PC-9 (cell line): ENCODE measurements around the gene PHACTR3. TPM values are rescaled to one million over a fixed set of nuclear protein-coding genes. Genes with fewer than 3 reads are reported as not detected.
"Not testable (repeated sequence)": the region's sequence is repeated elsewhere in the genome, so short reads cannot be mapped to it uniquely, and the experiment has no call there.

Source experiments
- BruUV-seq: library from RNA; stranded (reverse); fragments of 400-500 nt; replicated peaks from 2 replicates; lab custom pipeline; 2021; lab: Mats Ljungman, UMichigan
- CTCF ChIA-PET: fragments of 300-600 bp; sonication (Branson Sonifier 250); formaldehyde crosslinking; loops from one replicate; lab custom pipeline; 2022; ENCODE audit warnings: antibody characterized with exemption; lab: Charles Lee
- POLR2A ChIA-PET: fragments of 300-600 bp; sonication (Branson Sonifier 250); formaldehyde crosslinking; loops from one replicate; lab custom pipeline; 2022; ENCODE audit warnings: antibody characterized with exemption; ENCODE audit not compliant: unreplicated experiment; lab: Charles Lee
- DNase-seq, 2 experiments: peaks; one replicate each; pipeline versions ENCODE4 v3.0.0 to v3.0.0-alpha.2; 2015 to 2022; ENCODE audit warnings: mixed read lengths in 1 of 2
- H2AFZ ChIP-seq: fragments of 200-600 bp; sonication (generic); 2 replicates; pipeline ENCODE4 v1.8.1; 2017; ENCODE audit warnings: antibody characterized with exemption
- H3F3A ChIP-seq: fragments of 200-600 bp; sonication (generic); 2 replicates; pipeline ENCODE4 v1.8.1; 2017; ENCODE audit warnings: antibody characterized with exemption, mild to moderate bottlenecking, low read depth; ENCODE audit not compliant: insufficient read depth
- H3K27ac ChIP-seq: fragments of 200-600 bp; sonication (generic); 2 replicates; pipeline ENCODE4 v1.6.1; 2016; ENCODE audit warnings: mixed run types
- H3K27me3 ChIP-seq: fragments of 200-600 bp; sonication (generic); 2 replicates; pipeline ENCODE4 v1.6.1; 2016; ENCODE audit warnings: low read depth, mixed run types; ENCODE audit not compliant: insufficient read depth
- H3K36me3 ChIP-seq: fragments of 200-600 bp; sonication (generic); 2 replicates; pipeline ENCODE4 v1.6.1; 2016; ENCODE audit warnings: low read depth, mixed run types
- H3K4me1 ChIP-seq: fragments of 200-600 bp; sonication (generic); replicated peaks from 2 replicates; pipeline ENCODE4 v1.6.1; 2016; ENCODE audit warnings: mixed run types; ENCODE audit not compliant: insufficient read depth
- H3K4me2 ChIP-seq: fragments of 200-600 bp; sonication (generic); 2 replicates; pipeline ENCODE4 v1.6.1; 2017; ENCODE audit warnings: mixed run types
- H3K4me3 ChIP-seq: fragments of 200-600 bp; sonication (generic); 2 replicates; pipeline ENCODE4 v1.6.1; 2016; ENCODE audit warnings: mixed run types
- H3K79me2 ChIP-seq: fragments of 200-600 bp; sonication (generic); 2 replicates; pipeline ENCODE4 v1.6.1; 2017; ENCODE audit warnings: low read depth, mixed run types
- H3K9me2 ChIP-seq: fragments of 200-600 bp; sonication (generic); 2 replicates; pipeline ENCODE4 v1.8.1; 2017; ENCODE audit warnings: mild to moderate bottlenecking; ENCODE audit not compliant: insufficient read depth
- H3K9me3 ChIP-seq: fragments of 200-600 bp; sonication (generic); 2 replicates; pipeline ENCODE4 v1.8.1; 2016; ENCODE audit warnings: low read depth; ENCODE audit not compliant: insufficient read depth
- H4K20me1 ChIP-seq: fragments of 200-600 bp; sonication (generic); 2 replicates; pipeline ENCODE4 v1.8.1; 2017; ENCODE audit not compliant: insufficient read depth
- CTCF ChIP-seq: fragments of 200-600 bp; sonication (generic); conservative IDR thresholded peaks from 2 replicates; pipeline ENCODE4 v1.6.1; 2017; ENCODE audit warnings: mixed run types, antibody characterized with exemption, mild to moderate bottlenecking, moderate library complexity
- EZH2 ChIP-seq: fragments of 200-600 bp; sonication (generic); IDR thresholded peaks from 2 replicates; pipeline ENCODE4 v1.8.0; 2017; ENCODE audit warnings: antibody characterized with exemption, low read depth
- intact Hi-C: fragments of 100-400 bp; cut with micrococcal nuclease; formaldehyde crosslinking; loops from one replicate; pipeline ENCODE4 v1.10.0; 2022; ENCODE audit not compliant: unreplicated experiment
- total RNA-seq: library from RNA; stranded (reverse); gene quantifications from 2 replicates; pipeline ENCODE4 v1.2.3, GENCODE V29; 2021

Gene PHACTR3
- total RNA-seq, 1 experiment from 2014 or later, result 0.41 TPM

GRCh38 chr20:59850018-59850641, 245.8 kb downstream of the PHACTR3 start:
- Histone ChIP-seq H3K36me3 (no peaks in the 10 kb centered on the region), H3K27me3 (no peaks in the 10 kb centered on the region), H3K4me2 (no peak overlapping the region), H3K4me1 (peaks cover 17% of the 10 kb centered on the region), H4K20me1 (no peaks in the 10 kb centered on the region), H2AFZ (no peak overlapping the region), H3K9me3 (no peaks in the 10 kb centered on the region), H3F3A (peaks cover 16% of the 10 kb centered on the region; the same call in 1 of the 2 replicates), H3K27ac (no peak overlapping the region), H3K4me3 (no peak overlapping the region), H3K79me2 (no peaks in the 10 kb centered on the region), H3K9me2 (no peaks in the 10 kb centered on the region)
- intact Hi-C loops, result loop anchor here (1.0 kb wide), 2 partner anchors 67 to 252 kb away; no protein-coding TSS in a partner anchor
- CTCF ChIA-PET, result interaction anchor here (0.6 to 3.5 kb wide), 4 partner anchors 13 to 99 kb away, joined by 3 to 42 read pairs (median 4); no protein-coding TSS in a partner anchor
- no TSS peak for BruUV-seq
- POLR2A ChIA-PET, result interaction anchor here (0.6 kb wide), 1 partner anchor 1170 kb away, joined by 3 read pairs; no protein-coding TSS in a partner anchor
- TF ChIP-seq EZH2 (no peak), CTCF (peak; percentile 92)
- DNase-seq, result no peak

- H3K36me3 ChIP-seq, BruUV-seq, POLR2A ChIA-PET: not testable (repeated sequence)
Observed at GRCh38 chr20:59856526-59856925, 252.2 kb downstream of the PHACTR3 start.

GRCh38 chr20:59856941-59857340, 252.6 kb downstream of the PHACTR3 start:
- H3K9me2 ChIP-seq, H3K4me1 ChIP-seq, BruUV-seq, H3F3A ChIP-seq, H2AFZ ChIP-seq, H3K4me3 ChIP-seq, H3K9me3 ChIP-seq, intact Hi-C loops, H4K20me1 ChIP-seq, H3K36me3 ChIP-seq, H3K27me3 ChIP-seq, H3K4me2 ChIP-seq, DNase-seq, H3K79me2 ChIP-seq, POLR2A ChIA-PET, H3K27ac ChIP-seq: not testable (repeated sequence)
- CTCF ChIA-PET, result interaction anchor here (0.6 kb wide), 1 partner anchor 875 kb away, joined by 9 read pairs; no protein-coding TSS in a partner anchor

More at GRCh38 chr20:59856526-59856925, 252.2 kb downstream of the PHACTR3 start:
- H3K9me2 ChIP-seq, H3K9me3 ChIP-seq, H3F3A ChIP-seq, H3K79me2 ChIP-seq, H3K27ac ChIP-seq, DNase-seq, H3K27me3 ChIP-seq, intact Hi-C loops, H3K4me3 ChIP-seq, H3K4me1 ChIP-seq, H3K4me2 ChIP-seq, H4K20me1 ChIP-seq, H2AFZ ChIP-seq: not testable (repeated sequence)
- CTCF ChIA-PET, result interaction anchor here (0.6 kb wide), 1 partner anchor 875 kb away, joined by 9 read pairs; no protein-coding TSS in a partner anchor

- intact Hi-C loops, result no loop called here
- no TSS peak for BruUV-seq
- no peaks in the 10 kb centered on the region for H3K27me3 ChIP-seq
- H3K79me2 ChIP-seq, result no peaks in the 10 kb centered on the region
- peaks cover 8% of the 10 kb centered on the region; the same call in 1 of the 2 replicates for H3K9me3 ChIP-seq
- 0 out of 2 replicates have a peak, but pooled peaks cover 5% of the 10 kb centered on the region for H3F3A ChIP-seq
- H4K20me1 ChIP-seq, result no peaks in the 10 kb centered on the region
- no peaks in the 10 kb centered on the region for H3K4me1 ChIP-seq
- no peak overlapping the region for H3K4me3 ChIP-seq
- no peak overlapping the region for H3K4me2 ChIP-seq
- H2AFZ ChIP-seq, result no peak overlapping the region
- H3K36me3 ChIP-seq, result 0 out of 2 replicates have a peak, but pooled peaks cover 6% of the 10 kb centered on the region
- CTCF ChIA-PET, result no interaction called here
- TF ChIP-seq EZH2 (no peak), CTCF (no peak)
- POLR2A ChIA-PET, result no interaction called here
- no peak overlapping the region for H3K27ac ChIP-seq
- no peaks in the 10 kb centered on the region for H3K9me2 ChIP-seq
- DNase-seq, result no peak
Observed at GRCh38 chr20:59857966-59858365, 253.6 kb downstream of the PHACTR3 start.
